Measurements from ENCODE around the gene IPCEF1. TPM values are rescaled to one million over a fixed set of nuclear protein-coding genes. Genes with fewer than 3 reads are reported as not detected.
A peak's percentile ranks its signal among the peaks of the same experiment; 100 is the strongest.

IPCEF1 gene
- polyA plus RNA-seq, 3 donors: 14.7 to 29.7 (median 16.5) TPM

- no CpG with 5 or more reads among the region's 10 CpGs for WGBS (ENCODE audit: insufficient coverage)
- Histone ChIP-seq H3K27me3 (ENCODE audit: control insufficient read depth in 2 of 2, insufficient read depth in 2 of 2, low read length in 2 of 2) (no peaks in the 10 kb centered on the region), H3K36me3 (replicated peaks in 1 of 2; ENCODE audit: control insufficient read depth in 1 of 2, insufficient read depth in 2 of 2, low read length in 2 of 2) (no peaks in the 10 kb centered on the region), H3K79me2 (ENCODE audit: insufficient read depth, low read length) (peaks cover 18% of the 10 kb centered on the region), H3K4me3 (replicated peaks in 1 of 3; ENCODE audit: low read depth in 2 of 3, low read length in 3 of 3) (peak overlapping the region in 2 of 3 experiments; percentile 53 to 66), H3K4me1 (ENCODE audit: control insufficient read depth in 1 of 2, insufficient read depth in 2 of 2, low read length in 2 of 2) (peaks cover 50 to 59% of the 10 kb centered on the region in 2 donors), H3K4me2 (replicated peaks; ENCODE audit: extremely low read depth, low read length, poor library complexity, severe bottlenecking) (peak overlapping the region; percentile 77), H3K27ac (ENCODE audit: low read depth in 1 of 2, low read length in 2 of 2) (peak overlapping the region; percentile 44 to 61), H2AFZ (ENCODE audit: insufficient read depth, low read depth, low read length, poor library complexity, severe bottlenecking) (peak overlapping the region; percentile 38), H4K20me1 (ENCODE audit: insufficient read depth, low read length) (no peaks in the 10 kb centered on the region), H3K9me3 (replicated peaks in 1 of 2; ENCODE audit: control insufficient read depth in 1 of 2, insufficient read depth in 1 of 2, low read length in 2 of 2) (no peaks in the 10 kb centered on the region), H3K9ac (ENCODE audit: insufficient read depth, low read length, poor library complexity, severe bottlenecking) (peak overlapping the region; percentile 15)
- peak overlapping the region; percentile 73 to 88 for H3K4me3 Mint-ChIP-seq
- TF ChIP-seq, protein P1, sequence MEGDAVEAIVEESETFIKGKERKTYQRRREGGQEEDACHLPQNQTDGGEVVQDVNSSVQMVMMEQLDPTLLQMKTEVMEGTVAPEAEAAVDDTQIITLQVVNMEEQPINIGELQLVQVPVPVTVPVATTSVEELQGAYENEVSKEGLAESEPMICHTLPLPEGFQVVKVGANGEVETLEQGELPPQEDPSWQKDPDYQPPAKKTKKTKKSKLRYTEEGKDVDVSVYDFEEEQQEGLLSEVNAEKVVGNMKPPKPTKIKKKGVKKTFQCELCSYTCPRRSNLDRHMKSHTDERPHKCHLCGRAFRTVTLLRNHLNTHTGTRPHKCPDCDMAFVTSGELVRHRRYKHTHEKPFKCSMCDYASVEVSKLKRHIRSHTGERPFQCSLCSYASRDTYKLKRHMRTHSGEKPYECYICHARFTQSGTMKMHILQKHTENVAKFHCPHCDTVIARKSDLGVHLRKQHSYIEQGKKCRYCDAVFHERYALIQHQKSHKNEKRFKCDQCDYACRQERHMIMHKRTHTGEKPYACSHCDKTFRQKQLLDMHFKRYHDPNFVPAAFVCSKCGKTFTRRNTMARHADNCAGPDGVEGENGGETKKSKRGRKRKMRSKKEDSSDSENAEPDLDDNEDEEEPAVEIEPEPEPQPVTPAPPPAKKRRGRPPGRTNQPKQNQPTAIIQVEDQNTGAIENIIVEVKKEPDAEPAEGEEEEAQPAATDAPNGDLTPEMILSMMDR (IDR thresholded peaks at IDR 0.05): no peak
- H3K36me3 Mint-ChIP-seq: peaks cover 0 to 8% of the 10 kb centered on the region in 2 donors
- intact Hi-C loops (cut with micrococcal nuclease): loop anchor here (5.0 to 10.0 kb wide), 2 partner anchors 57 to 224 kb away; no protein-coding TSS in a partner anchor
- H3K27ac Mint-ChIP-seq: peak overlapping the region; percentile 80 to 94 (median 90)
- peaks cover 0 to 3% (median 0%) of the 10 kb centered on the region in 3 donors for H3K27me3 Mint-ChIP-seq (ENCODE audit: low read depth in 3 of 3)
- H3K4me1 Mint-ChIP-seq: peaks cover 65% of the 10 kb centered on the region
- H3K9me3 Mint-ChIP-seq: peaks cover 0 to 8% (median 0%) of the 10 kb centered on the region in 7 donors
- peak in 2 of 3 donors; percentile 62 to 70 for DNase-seq
Observed at GRCh38 chr6:154359161-154359574, 2.6 kb upstream of the IPCEF1 start.

GRCh38 chr6:154358019-154358545 is 1.5 kb upstream of the IPCEF1 start:
- H3K9me3 Mint-ChIP-seq: peaks cover 0 to 10% (median 0%) of the 10 kb centered on the region in 7 donors
- peaks cover 74% of the 10 kb centered on the region for H3K4me1 Mint-ChIP-seq
- H4K20me1 ChIP-seq (ENCODE audit: insufficient read depth, low read length): peaks cover 4% of the 10 kb centered on the region
- H3K27ac ChIP-seq (ENCODE audit: low read depth in 1 of 2, low read length in 2 of 2): peak overlapping the region in 1 of 2 donors; percentile 61
- no peaks in the 10 kb centered on the region for H3K9me3 ChIP-seq (replicated peaks in 1 of 2; ENCODE audit: control insufficient read depth in 1 of 2, insufficient read depth in 1 of 2, low read length in 2 of 2)
- peaks cover 0 to 3% (median 0%) of the 10 kb centered on the region in 3 donors for H3K27me3 Mint-ChIP-seq (ENCODE audit: low read depth in 3 of 3)
- peaks cover 29% of the 10 kb centered on the region for H3K79me2 ChIP-seq (ENCODE audit: insufficient read depth, low read length)
- H3K4me2 ChIP-seq (replicated peaks; ENCODE audit: extremely low read depth, low read length, poor library complexity, severe bottlenecking): peak overlapping the region; percentile 6
- peak overlapping the region; percentile 49 to 92 (median 74) for H3K27ac Mint-ChIP-seq
- peak overlapping the region in 1 of 3 experiments; percentile 66 for H3K4me3 ChIP-seq (replicated peaks in 1 of 3; ENCODE audit: low read depth in 2 of 3, low read length in 3 of 3)
- no peak overlapping the region for H3K4me3 Mint-ChIP-seq
- H3K36me3 ChIP-seq (replicated peaks in 1 of 2; ENCODE audit: control insufficient read depth in 1 of 2, insufficient read depth in 2 of 2, low read length in 2 of 2): no peaks in the 10 kb centered on the region
- H3K36me3 Mint-ChIP-seq: peaks cover 0 to 11% of the 10 kb centered on the region in 2 donors
- TF ChIP-seq, protein P1 (IDR thresholded peaks at IDR 0.05): no peak
- no peaks in the 10 kb centered on the region for H3K27me3 ChIP-seq (ENCODE audit: control insufficient read depth in 2 of 2, insufficient read depth in 2 of 2, low read length in 2 of 2)
- no peak overlapping the region for H3K9ac ChIP-seq (ENCODE audit: insufficient read depth, low read length, poor library complexity, severe bottlenecking)
- H3K4me1 ChIP-seq (ENCODE audit: control insufficient read depth in 1 of 2, insufficient read depth in 2 of 2, low read length in 2 of 2): peaks cover 59 to 70% of the 10 kb centered on the region in 2 donors
- H2AFZ ChIP-seq (ENCODE audit: insufficient read depth, low read depth, low read length, poor library complexity, severe bottlenecking): peak overlapping the region; percentile 22
- intact Hi-C loops (cut with micrococcal nuclease): loop anchor here (5.0 to 10.0 kb wide), 2 partner anchors 56 to 223 kb away; no protein-coding TSS in a partner anchor
- DNase-seq: peak in 1 of 3 donors; percentile 21
- WGBS (ENCODE audit: insufficient coverage): 78% methylated on average over 1 of the region's 5 CpGs

Data from CD14-positive monocyte (primary cell).